Measurements from ENCODE around the gene SMIM29. TPM values are rescaled to one million over a fixed set of nuclear protein-coding genes. Genes with fewer than 3 reads are reported as not detected.
"Not testable (repeated sequence)": the region's sequence is repeated elsewhere in the genome, so short reads cannot be mapped to it uniquely, and the experiment has no call there.

The SMIM29 gene
- total and polyA plus RNA-seq, 2 experiments from 2014 or later, result 5.0 to 15.9 TPM

DNA sequence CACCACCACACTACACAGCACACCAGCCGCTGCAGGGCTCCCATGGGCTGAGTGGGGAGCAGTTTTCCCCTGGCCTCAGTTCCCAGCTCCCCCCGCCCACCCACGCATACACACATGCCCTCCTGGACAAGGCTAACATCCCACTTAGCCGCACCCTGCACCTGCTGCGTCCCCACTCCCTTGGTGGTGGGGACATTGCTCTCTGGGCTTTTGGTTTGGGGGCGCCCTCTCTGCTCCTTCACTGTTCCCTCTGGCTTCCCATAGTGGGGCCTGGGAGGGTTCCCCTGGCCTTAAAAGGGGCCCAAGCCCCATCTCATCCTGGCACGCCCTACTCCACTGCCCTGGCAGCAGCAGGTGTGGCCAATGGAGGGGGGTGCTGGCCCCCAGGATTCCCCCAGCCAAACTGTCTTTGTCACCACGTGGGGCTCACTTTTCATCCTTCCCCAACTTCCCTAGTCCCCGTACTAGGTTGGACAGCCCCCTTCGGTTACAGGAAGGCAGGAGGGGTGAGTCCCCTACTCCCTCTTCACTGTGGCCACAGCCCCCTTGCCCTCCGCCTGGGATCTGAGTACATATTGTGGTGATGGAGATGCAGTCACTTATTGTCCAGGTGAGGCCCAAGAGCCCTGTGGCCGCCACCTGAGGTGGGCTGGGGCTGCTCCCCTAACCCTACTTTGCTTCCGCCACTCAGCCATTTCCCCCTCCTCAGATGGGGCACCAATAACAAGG is 3.6 kb downstream of the SMIM29 start:
- H4K20me1 ChIP-seq (replicated peaks; ENCODE audit: insufficient read depth), result peaks cover 37% of the 10 kb centered on the region
- ATAC-seq; DNase-seq (ENCODE audit: low spot score); H3K4me2 ChIP-seq; H3K4me3 ChIP-seq; H2AFZ ChIP-seq; H3K9me2 ChIP-seq (ENCODE audit: insufficient read depth); H3K9me3 Mint-ChIP-seq; H3K27me3 ChIP-seq (ENCODE audit: insufficient read depth): not testable (repeated sequence)
- H3K36me3 ChIP-seq (ENCODE audit: insufficient read depth), result peaks cover 34% of the 10 kb centered on the region
- H3K79me2 ChIP-seq (replicated peaks; ENCODE audit: insufficient read depth), result peaks cover 33% of the 10 kb centered on the region
- Mint-ChIP-seq H3K27me3 (ENCODE audit: insufficient read depth, low read depth, poor library complexity) (peaks cover 76% of the 10 kb centered on the region), H3K36me3 (ENCODE audit: low read depth) (peaks cover 62% of the 10 kb centered on the region), H3K4me1 (peaks cover 64% of the 10 kb centered on the region), H3K4me3 (peak overlapping the region; percentile 19; the same call in 1 of the 3 replicates), H3K27ac (peak overlapping the region; percentile 92)
- H3K4me1 ChIP-seq (ENCODE audit: insufficient read depth), result peaks cover 45% of the 10 kb centered on the region
- H3K27ac ChIP-seq (ENCODE audit: low read depth), result peak overlapping the region; percentile 55; the same call in 1 of the 2 replicates
- H3F3A ChIP-seq (replicated peaks; ENCODE audit: low read depth), result peaks cover 62% of the 10 kb centered on the region

DNA sequence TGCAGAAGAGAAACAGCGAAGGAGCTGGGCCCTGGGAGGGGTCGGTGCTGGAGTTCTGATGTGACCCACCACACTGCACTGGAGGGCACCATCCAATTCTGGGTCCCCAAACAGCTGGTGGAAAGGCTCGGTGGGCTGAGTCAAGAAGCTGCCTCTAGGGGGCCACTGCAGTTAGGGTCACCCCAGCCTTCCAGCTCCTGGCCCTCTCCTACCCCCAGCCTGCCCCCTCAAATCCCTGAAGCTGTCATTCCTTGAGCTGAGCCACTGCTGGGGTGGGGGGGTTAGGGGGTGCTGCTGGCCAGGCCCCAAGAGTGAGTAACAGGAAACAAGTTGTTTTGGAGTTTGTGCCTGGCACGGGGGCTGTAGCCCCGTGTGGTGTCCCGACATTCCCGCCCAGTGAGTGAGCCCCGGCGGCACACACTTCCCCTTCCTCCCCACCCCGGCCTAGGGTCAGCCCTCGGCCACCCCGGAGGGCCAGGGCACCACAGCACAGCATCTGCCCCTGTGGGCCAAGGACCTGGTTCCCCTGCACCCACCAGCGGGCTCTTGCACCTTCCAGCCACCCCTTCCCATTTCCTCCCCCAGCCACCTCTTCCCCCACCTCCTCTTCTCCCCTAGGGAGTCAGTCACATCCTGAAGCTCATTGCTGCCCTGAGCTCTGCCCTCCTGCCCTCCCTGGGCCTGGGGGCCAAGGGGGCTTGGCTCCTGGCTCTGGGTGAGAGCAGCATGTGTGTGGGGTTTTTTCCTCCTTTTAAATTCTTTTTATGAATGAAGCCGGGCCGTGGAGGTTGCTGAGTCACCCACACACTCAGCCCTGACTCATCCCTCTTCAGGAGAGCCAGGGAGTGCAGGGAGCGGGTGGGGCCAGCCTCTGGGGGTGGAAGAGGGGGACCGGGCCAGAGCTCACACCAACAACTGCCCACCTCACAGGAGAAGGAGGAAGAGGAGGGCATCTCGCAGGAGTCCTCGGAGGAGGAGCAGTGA is 4.6 kb downstream of the SMIM29 start:
- H3K9me2 ChIP-seq (ENCODE audit: insufficient read depth), result no peaks in the 10 kb centered on the region
- H3K4me3 ChIP-seq, result no peak overlapping the region
- H4K20me1 ChIP-seq (replicated peaks; ENCODE audit: insufficient read depth), result peaks cover 47% of the 10 kb centered on the region
- no peaks in the 10 kb centered on the region; the same call in 2 of the 3 replicates for H3K9me3 Mint-ChIP-seq
- peak; percentile 71 for DNase-seq (ENCODE audit: low spot score)
- peaks cover 55% of the 10 kb centered on the region for H3K4me1 ChIP-seq (ENCODE audit: insufficient read depth)
- H3K27ac Mint-ChIP-seq, result peak overlapping the region; percentile 92
- H3K36me3 Mint-ChIP-seq (ENCODE audit: low read depth), result peaks cover 72% of the 10 kb centered on the region
- peak overlapping the region; percentile 48; the same call in 2 of the 3 replicates for H3K4me3 Mint-ChIP-seq
- H3K4me2 ChIP-seq, result no peak overlapping the region
- H2AFZ ChIP-seq, result no peak overlapping the region
- peaks cover 43% of the 10 kb centered on the region for H3K79me2 ChIP-seq (replicated peaks; ENCODE audit: insufficient read depth)
- H3F3A ChIP-seq (replicated peaks; ENCODE audit: low read depth), result peaks cover 72% of the 10 kb centered on the region
- TF ChIP-seq POLR2AphosphoS5 (IDR thresholded peaks at IDR 0.05; ENCODE audit: low read depth), result peak; percentile 32
- TF ChIP-seq, protein P1, sequence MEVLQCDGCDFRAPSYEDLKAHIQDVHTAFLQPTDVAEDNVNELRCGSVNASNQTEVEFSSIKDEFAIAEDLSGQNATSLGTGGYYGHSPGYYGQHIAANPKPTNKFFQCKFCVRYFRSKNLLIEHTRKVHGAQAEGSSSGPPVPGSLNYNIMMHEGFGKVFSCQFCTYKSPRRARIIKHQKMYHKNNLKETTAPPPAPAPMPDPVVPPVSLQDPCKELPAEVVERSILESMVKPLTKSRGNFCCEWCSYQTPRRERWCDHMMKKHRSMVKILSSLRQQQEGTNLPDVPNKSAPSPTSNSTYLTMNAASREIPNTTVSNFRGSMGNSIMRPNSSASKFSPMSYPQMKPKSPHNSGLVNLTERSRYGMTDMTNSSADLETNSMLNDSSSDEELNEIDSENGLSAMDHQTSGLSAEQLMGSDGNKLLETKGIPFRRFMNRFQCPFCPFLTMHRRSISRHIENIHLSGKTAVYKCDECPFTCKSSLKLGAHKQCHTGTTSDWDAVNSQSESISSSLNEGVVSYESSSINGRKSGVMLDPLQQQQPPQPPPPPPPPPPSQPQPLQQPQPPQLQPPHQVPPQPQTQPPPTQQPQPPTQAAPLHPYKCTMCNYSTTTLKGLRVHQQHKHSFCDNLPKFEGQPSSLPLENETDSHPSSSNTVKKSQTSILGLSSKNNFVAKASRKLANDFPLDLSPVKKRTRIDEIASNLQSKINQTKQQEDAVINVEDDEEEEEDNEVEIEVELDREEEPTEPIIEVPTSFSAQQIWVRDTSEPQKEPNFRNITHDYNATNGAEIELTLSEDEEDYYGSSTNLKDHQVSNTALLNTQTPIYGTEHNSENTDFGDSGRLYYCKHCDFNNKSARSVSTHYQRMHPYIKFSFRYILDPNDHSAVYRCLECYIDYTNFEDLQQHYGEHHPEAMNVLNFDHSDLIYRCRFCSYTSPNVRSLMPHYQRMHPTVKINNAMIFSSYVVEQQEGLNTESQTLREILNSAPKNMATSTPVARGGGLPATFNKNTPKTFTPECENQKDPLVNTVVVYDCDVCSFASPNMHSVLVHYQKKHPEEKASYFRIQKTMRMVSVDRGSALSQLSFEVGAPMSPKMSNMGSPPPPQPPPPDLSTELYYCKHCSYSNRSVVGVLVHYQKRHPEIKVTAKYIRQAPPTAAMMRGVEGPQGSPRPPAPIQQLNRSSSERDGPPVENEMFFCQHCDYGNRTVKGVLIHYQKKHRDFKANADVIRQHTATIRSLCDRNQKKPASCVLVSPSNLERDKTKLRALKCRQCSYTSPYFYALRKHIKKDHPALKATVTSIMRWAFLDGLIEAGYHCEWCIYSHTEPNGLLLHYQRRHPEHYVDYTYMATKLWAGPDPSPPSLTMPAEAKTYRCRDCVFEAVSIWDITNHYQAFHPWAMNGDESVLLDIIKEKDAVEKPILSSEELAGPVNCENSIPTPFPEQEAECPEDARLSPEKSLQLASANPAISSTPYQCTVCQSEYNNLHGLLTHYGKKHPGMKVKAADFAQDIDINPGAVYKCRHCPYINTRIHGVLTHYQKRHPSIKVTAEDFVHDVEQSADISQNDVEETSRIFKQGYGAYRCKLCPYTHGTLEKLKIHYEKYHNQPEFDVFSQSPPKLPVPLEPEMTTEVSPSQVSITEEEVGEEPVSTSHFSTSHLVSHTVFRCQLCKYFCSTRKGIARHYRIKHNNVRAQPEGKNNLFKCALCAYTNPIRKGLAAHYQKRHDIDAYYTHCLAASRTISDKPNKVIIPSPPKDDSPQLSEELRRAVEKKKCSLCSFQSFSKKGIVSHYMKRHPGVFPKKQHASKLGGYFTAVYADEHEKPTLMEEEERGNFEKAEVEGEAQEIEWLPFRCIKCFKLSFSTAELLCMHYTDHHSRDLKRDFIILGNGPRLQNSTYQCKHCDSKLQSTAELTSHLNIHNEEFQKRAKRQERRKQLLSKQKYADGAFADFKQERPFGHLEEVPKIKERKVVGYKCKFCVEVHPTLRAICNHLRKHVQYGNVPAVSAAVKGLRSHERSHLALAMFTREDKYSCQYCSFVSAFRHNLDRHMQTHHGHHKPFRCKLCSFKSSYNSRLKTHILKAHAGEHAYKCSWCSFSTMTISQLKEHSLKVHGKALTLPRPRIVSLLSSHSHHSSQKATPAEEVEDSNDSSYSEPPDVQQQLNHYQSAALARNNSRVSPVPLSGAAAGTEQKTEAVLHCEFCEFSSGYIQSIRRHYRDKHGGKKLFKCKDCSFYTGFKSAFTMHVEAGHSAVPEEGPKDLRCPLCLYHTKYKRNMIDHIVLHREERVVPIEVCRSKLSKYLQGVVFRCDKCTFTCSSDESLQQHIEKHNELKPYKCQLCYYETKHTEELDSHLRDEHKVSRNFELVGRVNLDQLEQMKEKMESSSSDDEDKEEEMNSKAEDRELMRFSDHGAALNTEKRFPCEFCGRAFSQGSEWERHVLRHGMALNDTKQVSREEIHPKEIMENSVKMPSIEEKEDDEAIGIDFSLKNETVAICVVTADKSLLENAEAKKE (CRISPR knock-in tag; IDR thresholded peaks at IDR 0.05), result no peak
- TF ChIP-seq, protein P2, sequence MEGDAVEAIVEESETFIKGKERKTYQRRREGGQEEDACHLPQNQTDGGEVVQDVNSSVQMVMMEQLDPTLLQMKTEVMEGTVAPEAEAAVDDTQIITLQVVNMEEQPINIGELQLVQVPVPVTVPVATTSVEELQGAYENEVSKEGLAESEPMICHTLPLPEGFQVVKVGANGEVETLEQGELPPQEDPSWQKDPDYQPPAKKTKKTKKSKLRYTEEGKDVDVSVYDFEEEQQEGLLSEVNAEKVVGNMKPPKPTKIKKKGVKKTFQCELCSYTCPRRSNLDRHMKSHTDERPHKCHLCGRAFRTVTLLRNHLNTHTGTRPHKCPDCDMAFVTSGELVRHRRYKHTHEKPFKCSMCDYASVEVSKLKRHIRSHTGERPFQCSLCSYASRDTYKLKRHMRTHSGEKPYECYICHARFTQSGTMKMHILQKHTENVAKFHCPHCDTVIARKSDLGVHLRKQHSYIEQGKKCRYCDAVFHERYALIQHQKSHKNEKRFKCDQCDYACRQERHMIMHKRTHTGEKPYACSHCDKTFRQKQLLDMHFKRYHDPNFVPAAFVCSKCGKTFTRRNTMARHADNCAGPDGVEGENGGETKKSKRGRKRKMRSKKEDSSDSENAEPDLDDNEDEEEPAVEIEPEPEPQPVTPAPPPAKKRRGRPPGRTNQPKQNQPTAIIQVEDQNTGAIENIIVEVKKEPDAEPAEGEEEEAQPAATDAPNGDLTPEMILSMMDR (conservative IDR thresholded peaks at IDR 0.05; ENCODE audit: low read depth in 2 of 2), result peak; percentile 45 to 49; a peak in 3 of 4 replicates
- peaks cover 76% of the 10 kb centered on the region for H3K27me3 Mint-ChIP-seq (ENCODE audit: insufficient read depth, low read depth, poor library complexity)
- H3K36me3 ChIP-seq (ENCODE audit: insufficient read depth), result peaks cover 44% of the 10 kb centered on the region
- peak; percentile 2 for ATAC-seq
- peak overlapping the region; percentile 97 for H3K27ac ChIP-seq (ENCODE audit: low read depth)
- no peaks in the 10 kb centered on the region for H3K27me3 ChIP-seq (ENCODE audit: insufficient read depth)
- peaks cover 73% of the 10 kb centered on the region for H3K4me1 Mint-ChIP-seq

All from GM23338 (cell line).